ENCODE measurements around the gene HOXD3.

- TF ChIP-seq CTCF (IDR thresholded peaks at IDR 0.05; ENCODE audit: borderline replicate concordance, extremely low read depth, low read length, poor library complexity, severe bottlenecking) (peak; percentile 88), EZH2 (IDR thresholded peaks at IDR 0.05; ENCODE audit: borderline replicate concordance, low read depth, low read length, severe bottlenecking) (no peak)
Observed at GRCh38 chr2:176126929-176127773, 30.0 kb upstream of the HOXD3 start.
